ENCODE data around the gene RELN.

RELN gene

DNA sequence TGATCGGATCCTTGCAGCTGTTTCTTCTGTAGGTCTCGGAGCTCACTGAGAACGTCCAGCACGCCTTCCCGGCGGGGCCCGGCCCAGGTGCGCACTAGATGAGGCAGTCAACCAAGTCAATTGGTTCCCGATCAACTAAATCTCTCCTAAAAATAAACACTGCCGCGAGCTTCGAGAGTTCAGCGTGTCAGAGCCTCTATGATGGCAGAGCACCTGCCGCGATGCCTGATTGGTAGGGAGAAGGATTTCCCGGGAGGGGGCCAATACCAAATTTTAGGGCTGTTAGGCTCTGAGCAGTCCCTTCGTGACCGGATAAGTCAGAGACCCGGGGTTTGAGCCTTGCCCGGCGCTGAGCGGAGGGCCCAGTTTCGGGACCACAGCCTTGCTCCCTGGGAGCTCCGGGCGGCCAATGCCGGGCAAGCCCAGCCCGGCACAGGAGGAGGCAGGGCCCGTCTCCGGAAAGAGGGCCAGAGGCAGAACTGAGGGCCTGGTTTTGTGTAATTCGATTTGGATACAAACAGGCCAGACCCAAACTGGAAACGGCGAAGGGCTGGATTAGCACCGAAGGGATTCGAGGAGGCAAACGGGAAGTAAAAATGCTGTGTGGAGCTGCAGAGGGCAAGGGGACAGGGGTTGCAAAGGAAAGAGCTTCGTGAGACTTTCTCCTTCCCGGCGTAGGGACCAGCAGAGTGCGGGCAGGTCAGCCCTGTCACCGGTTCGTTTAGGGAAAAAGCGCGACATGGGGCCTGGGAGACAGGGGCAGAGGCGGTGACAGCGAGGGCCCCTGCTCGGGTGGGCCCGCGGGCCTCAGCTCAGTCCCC is 544.0 kb downstream of the RELN start:
- DNase-seq: no peak

DNA sequence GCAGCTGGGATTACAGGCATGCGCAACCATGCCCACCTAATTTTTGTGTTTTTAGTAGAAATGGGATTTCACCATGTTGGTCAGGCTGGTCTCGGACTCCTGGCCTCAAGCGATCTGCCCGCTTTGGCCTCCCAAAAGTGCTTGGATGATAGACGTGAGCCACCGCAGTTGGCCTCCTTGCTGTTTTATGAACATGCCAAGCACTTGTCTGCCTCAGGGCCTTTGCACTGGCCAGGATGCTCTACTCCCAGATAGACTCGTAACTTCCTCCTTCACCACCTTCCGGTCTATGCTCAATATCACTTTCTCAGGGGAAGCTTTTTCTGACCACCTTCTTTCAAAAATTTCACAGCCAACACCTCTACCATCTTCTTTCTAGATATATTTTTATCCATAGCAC is 549.8 kb downstream of the RELN start:
- no peak for DNase-seq

DNA sequence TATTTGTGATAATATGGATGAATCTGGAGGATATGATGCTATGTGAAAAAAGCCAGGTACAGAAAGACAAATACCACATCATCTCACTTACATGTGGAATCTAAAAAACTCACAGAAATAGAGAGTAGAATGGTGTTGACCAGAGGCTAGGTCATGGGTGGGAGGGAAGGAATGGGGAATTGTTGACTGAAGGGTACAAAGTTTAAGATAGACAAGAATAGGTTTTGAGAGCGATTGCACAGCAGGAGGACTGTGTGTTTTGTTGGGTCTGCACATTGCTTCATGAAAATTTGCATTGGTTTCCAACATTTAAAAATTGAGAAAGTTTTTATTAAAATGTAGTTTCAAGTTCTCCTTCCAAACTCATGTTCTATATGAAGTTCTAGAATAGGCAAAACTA is 551.8 kb downstream of the RELN start:
- DNase-seq: no peak

DNA sequence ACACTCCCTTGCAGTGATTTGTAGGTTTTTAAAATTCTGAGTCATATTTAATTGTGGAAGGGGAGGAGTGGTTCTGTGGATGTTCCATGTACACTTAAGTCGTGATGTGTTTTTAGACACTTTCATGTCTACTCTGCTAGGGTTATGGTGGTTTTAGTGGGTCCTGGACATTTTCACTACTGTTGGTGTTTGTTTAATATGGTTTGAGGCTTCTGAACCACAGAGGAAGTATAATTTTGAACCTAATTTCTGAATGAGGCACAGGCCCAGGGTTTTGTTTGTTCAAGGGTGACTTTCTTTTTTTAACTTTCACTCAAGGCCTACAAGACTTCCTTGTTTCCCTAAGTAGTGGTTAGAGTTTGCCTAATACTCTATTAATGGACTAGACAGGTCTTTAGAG is 556.7 kb downstream of the RELN start:
- no peak for DNase-seq

DNA sequence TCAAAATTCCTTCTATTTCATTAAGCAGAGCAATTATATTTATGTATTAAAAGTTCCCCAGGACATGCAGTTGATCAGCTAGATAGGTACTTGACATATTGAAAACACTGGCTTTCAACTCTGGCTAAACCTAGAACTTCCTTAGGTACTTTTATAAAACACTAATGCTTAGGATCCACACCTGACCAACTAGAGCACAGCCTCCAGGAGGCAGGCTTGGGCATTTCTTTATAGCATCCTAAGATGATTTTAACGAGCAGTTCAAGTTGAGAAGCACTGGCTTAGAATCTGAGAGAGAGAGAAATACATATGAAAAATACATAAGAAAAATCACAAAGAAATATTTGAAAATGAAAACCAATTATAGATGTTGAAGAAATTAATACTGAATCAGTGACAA is 564.3 kb downstream of the RELN start:
- DNase-seq: no peak

DNA sequence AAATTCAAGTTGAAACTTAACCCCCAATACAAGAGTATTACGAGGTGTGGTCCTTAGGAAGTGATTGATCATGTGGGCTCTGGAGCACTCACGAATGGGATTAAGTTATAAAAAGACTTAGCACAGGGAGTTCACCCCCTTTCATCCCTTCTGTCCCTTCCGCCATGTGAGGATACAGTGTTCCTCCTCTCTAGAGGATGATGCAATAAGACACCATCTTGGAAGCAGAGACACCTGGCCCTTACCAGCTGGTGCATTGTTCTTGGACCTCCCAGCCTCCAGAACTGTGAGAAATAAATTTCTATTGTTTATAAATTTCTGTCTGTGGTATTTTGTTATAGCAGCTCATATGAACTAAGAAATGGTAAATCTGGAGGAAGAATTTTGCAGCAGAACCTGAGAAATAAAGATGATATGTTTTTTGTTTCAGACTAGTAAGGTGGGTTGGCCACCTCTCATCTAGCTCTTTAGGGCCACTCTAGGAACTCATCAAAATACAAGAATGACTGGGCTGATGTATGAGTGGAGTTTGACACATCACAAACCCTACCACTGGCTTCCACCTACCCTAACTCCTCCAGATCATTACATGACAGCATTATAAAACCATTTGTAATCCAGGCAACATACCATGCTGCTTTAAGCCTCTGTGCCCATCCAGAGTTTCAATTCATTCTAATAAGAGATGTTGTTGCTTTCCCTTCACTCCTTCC is 565.8 kb downstream of the RELN start:
- no peak for DNase-seq

Data from NCI-H446 (cell line).